Stimulated activated CD4-positive, alpha-beta T cell treated with anti-CD3 and anti-CD28 coated beads, Interleukin-1b, Interleukin-23, amount 100 ng/mL, for 24 hours (primary cell): ENCODE measurements around the gene RMRP.

ENCODE experiments used
- DNase-seq, 4 experiments: peaks; one replicate each; pipeline ENCODE4 v3.0.0-alpha.2; 2020; ENCODE audit warnings: low read depth in 4 of 4, low spot score in 1 of 4

The RMRP gene

GRCh38 chr9:35666045-35666444 lies 8.2 kb upstream of the RMRP start:
- DNase-seq, result no peak

- DNase-seq, result no peak
Observed at GRCh38 chr9:35665471-35665818, 7.6 kb upstream of the RMRP start.

GRCh38 chr9:35664531-35665470 lies 7.0 kb upstream of the RMRP start, which contains the start of gene ARHGEF39:
ARHGEF39 (minus strand) TSS chr9:35665195; CDS start chr9:35665169, 26 bp downstream.
- DNase-seq, result peak in 3 of 4 experiments; percentile 42 to 73 (median 56)

GRCh38 chr9:35662437-35662836 lies 4.6 kb upstream of the RMRP start:
- DNase-seq, result no peak

GRCh38 chr9:35661756-35662350 lies 4.0 kb upstream of the RMRP start:
- DNase-seq, result no peak

GRCh38 chr9:35660966-35661415 lies 3.2 kb upstream of the RMRP start:
- no peak for DNase-seq

- no peak for DNase-seq
Observed at GRCh38 chr9:35659340-35659739, 1.5 kb upstream of the RMRP start.

GRCh38 chr9:35658968-35659220 lies 1.1 kb upstream of the RMRP start:
- no peak for DNase-seq

GRCh38 chr9:35658137-35658967 lies 533 bp upstream of the RMRP start, which contains the start of gene CCDC107:
CCDC107 (plus strand) TSS chr9:35658292; CDS start chr9:35658380, 88 bp downstream.
- peak; percentile 59 to 74 (median 70) for DNase-seq

GRCh38 chr9:35656831-35657545 lies 831 bp downstream of the RMRP start:
- DNase-seq, result no peak

GRCh38 chr9:35656348-35656747 lies 1.5 kb downstream of the RMRP start:
- DNase-seq, result no peak

GRCh38 chr9:35653611-35654010 lies 4.2 kb downstream of the RMRP start:
- no peak for DNase-seq

- DNase-seq, result no peak
Observed at GRCh38 chr9:35652829-35653209, 5.0 kb downstream of the RMRP start.

GRCh38 chr9:35651956-35652828 lies 5.6 kb downstream of the RMRP start:
- DNase-seq, result no peak

- peak in 1 of 4 experiments; percentile 43 for DNase-seq
Observed at GRCh38 chr9:35650341-35651158, 7.3 kb downstream of the RMRP start, which contains the start of gene SIT1. SIT1 (minus strand) TSS chr9:35650931; CDS start chr9:35650853, 78 bp downstream.

GRCh38 chr9:35649431-35650340 lies 8.1 kb downstream of the RMRP start:
- peak in 1 of 4 experiments; percentile 40 for DNase-seq

- DNase-seq, result peak; percentile 79 to 85 (median 83)
Observed at GRCh38 chr9:35646533-35647265, 11.1 kb downstream of the RMRP start.
